ENCODE measurements around the gene LAMA3.
"Not testable (repeated sequence)": the region's sequence is repeated elsewhere in the genome, so short reads cannot be mapped to it uniquely, and the experiment has no call there.

Gene LAMA3

DNA sequence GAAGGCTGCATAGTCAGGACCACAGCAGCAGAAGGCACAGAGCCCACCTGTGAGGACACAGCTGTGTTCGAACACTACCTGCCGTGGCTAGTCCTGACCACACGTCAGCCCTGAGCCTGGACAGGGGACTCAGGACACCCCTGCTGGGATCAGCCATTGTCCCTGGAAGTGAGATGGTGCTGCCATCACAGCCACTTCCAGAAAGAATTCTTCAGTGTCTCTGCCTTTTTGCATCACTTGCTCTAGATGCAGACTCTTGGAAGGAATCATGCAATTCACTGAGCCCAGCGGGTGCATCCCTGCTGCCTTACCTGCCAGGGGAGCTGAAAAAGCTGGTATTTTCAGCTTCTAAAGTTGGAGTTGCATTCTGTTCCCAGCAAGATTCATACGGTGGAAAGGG, 49.3 kb downstream of the LAMA3 start:
- Mint-ChIP-seq H3K4me3 (no peak overlapping the region), H3K4me1 (peaks cover 7% of the 10 kb centered on the region), H3K36me3 (no peaks in the 10 kb centered on the region), H3K9me3 (no peaks in the 10 kb centered on the region), H3K27ac (no peak overlapping the region), H3K27me3 (peaks cover 17% of the 10 kb centered on the region)
- ATAC-seq (ENCODE audit: low read depth), result no peak
- no peak for DNase-seq (ENCODE audit: low spot score in 2 of 2)

GRCh38 chr18:23740105-23740830, 51.0 kb downstream of the LAMA3 start:
- Mint-ChIP-seq H3K4me1 (peaks cover 7% of the 10 kb centered on the region), H3K9me3 (no peaks in the 10 kb centered on the region), H3K4me3 (no peak overlapping the region), H3K36me3 (no peaks in the 10 kb centered on the region), H3K27ac (no peak overlapping the region), H3K27me3 (peaks cover 20% of the 10 kb centered on the region)
- DNase-seq (ENCODE audit: low spot score in 2 of 2) (no peak), ATAC-seq (ENCODE audit: low read depth) (no peak)

DNA sequence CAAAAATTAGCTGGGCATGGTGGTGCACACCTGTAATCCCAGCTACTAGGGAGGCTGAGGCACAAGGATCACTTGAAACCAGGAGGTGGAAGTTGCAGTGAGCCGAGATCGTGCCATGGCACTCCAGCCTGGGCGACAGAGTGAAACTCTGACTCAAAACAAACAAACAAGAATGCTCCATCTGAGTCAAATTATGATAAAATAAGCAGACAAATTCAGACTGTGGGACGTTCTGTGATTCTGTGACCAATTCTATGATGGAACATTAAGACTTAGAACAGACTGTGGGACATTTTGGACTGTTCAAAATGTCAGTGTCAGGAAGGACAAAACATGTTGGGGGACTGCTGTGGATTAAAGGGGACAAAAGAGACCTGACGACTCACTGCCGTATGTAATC, 52.7 kb downstream of the LAMA3 start:
- not testable (repeated sequence) for DNase-seq (ENCODE audit: low spot score in 2 of 2); H3K27ac Mint-ChIP-seq; H3K9me3 Mint-ChIP-seq; H3K36me3 Mint-ChIP-seq; H3K4me1 Mint-ChIP-seq; ATAC-seq (ENCODE audit: low read depth); H3K4me3 Mint-ChIP-seq
- peaks cover 15% of the 10 kb centered on the region for H3K27me3 Mint-ChIP-seq

DNA sequence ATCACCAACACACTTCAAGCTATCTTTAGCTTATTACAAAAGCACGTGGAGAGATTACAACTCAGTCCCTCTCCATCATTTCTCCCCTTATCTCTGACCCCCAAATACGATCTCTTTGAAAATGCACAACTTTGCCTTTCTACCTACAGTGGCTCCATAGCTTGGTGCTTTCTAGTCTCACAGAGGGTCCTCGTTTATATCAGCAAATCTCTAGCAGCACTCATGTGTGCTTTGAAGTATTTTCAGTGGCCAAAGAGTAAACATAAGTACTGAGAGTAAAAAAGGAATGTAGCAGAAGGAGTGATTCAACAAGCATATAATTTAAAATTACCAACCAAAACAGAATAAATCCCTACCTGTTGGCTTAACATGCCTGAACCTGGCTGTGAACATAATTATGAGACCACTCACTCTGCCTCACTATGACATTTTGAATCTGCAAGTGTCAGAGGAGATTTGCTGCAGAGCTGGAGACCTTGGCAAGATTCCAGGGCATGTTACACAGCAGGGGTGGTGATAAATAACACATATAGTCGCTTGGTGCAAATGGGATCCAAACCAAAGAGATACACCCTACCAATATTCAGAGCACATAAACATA, 54.6 kb downstream of the LAMA3 start:
- Mint-ChIP-seq H3K4me3 (no peak overlapping the region), H3K27me3 (peaks cover 13% of the 10 kb centered on the region), H3K9me3 (no peaks in the 10 kb centered on the region), H3K4me1 (no peaks in the 10 kb centered on the region), H3K27ac (no peak overlapping the region), H3K36me3 (no peaks in the 10 kb centered on the region)
- ATAC-seq (ENCODE audit: low read depth) (no peak), DNase-seq (ENCODE audit: low spot score in 2 of 2) (no peak)

GRCh38 chr18:23745366-23745765, 56.1 kb downstream of the LAMA3 start:
- Mint-ChIP-seq H3K27ac (no peak overlapping the region), H3K36me3 (no peaks in the 10 kb centered on the region), H3K4me1 (no peaks in the 10 kb centered on the region), H3K27me3 (peaks cover 12% of the 10 kb centered on the region), H3K9me3 (no peaks in the 10 kb centered on the region), H3K4me3 (no peak overlapping the region)
- DNase-seq (ENCODE audit: low spot score in 2 of 2) (no peak), ATAC-seq (ENCODE audit: low read depth) (no peak)

DNA sequence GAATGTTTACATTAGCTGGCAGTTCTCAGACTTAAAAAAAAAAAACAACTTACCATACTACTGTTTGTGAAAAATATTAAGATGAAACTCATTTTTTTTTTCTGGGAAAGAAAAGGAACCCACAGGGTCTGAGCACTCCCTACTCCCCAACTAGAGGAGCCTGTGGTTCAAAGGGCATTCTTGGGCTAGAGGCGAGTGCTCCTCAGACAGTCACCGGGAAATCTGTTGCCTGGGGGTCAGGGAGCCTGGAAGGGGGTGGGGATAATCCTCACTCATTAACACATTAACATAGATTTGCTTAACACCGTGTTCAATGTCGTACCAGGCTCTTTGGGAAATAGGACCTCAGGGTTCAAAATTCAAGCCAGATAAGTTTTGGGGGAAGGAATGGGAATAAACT, 57.6 kb downstream of the LAMA3 start:
- DNase-seq (ENCODE audit: low spot score in 2 of 2) (no peak), ATAC-seq (ENCODE audit: low read depth) (no peak)
- Mint-ChIP-seq H3K36me3 (no peaks in the 10 kb centered on the region), H3K4me3 (no peak overlapping the region), H3K27me3 (peaks cover 13% of the 10 kb centered on the region), H3K9me3 (no peaks in the 10 kb centered on the region), H3K27ac (no peak overlapping the region), H3K4me1 (no peaks in the 10 kb centered on the region)

- H3K4me3 Mint-ChIP-seq, result no peak overlapping the region
- no peak for ATAC-seq (ENCODE audit: low read depth)
- H3K27me3 Mint-ChIP-seq, result peaks cover 14% of the 10 kb centered on the region
- H3K27ac Mint-ChIP-seq, result no peak overlapping the region
- H3K4me1 Mint-ChIP-seq, result no peaks in the 10 kb centered on the region
- DNase-seq (ENCODE audit: low spot score in 2 of 2), result no peak
- no peaks in the 10 kb centered on the region for H3K9me3 Mint-ChIP-seq
- no peaks in the 10 kb centered on the region for H3K36me3 Mint-ChIP-seq
These were observed 63.1 kb downstream of the LAMA3 start for GRCh38 chr18:23752363-23752762.

- DNase-seq (ENCODE audit: low spot score in 2 of 2), result no peak
- Mint-ChIP-seq H3K27ac (no peak overlapping the region), H3K4me1 (no peaks in the 10 kb centered on the region), H3K27me3 (peaks cover 13% of the 10 kb centered on the region), H3K4me3 (no peak overlapping the region), H3K9me3 (no peaks in the 10 kb centered on the region), H3K36me3 (no peaks in the 10 kb centered on the region)
- no peak for ATAC-seq (ENCODE audit: low read depth)
These were observed 63.5 kb downstream of the LAMA3 start for GRCh38 chr18:23752796-23753195.

DNA sequence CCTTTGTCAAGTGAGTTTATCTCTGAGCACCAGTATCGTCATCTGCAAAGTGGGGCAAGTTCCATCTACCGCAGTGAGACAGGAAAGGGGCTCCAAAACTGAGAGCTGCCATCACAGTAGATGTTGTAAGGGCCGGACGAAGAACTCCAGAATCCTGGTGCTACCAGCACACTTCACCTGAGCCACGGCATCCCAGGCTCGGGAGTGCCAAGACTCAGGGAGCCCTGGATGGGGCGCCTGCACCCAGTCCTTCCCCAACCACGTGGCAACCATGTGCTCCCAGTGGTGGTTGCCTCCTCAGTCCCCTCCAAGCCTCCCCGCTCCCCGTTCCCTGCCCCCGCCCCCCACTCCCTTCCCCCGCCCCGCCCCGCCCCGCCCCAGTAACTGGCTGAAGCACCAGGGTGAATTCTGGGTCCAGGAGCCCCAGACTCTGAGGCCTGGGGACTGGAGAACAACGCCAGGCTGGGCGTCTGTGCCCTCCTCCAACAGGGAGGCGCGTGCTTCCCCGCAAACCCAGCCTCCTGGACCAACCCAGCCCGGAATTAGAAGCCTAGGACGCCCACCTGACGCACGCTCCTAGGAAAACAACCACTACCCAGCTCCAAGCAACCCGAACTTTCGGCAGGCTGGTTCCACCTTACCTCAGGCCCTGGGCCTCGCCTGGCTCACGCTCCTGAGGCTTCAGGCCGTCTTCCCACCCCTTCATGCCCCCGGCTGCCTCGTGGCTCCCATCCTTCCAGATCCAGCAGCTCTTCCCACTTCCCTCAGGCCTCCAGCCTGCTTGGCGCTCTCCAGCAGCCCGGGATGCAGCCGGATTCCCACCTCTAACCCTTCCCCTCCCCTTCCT, 67.6 kb downstream of the LAMA3 start:
- H3K4me3 Mint-ChIP-seq, result no peak overlapping the region
- peaks cover 10% of the 10 kb centered on the region for H3K27me3 Mint-ChIP-seq
- H3K36me3 Mint-ChIP-seq, result no peaks in the 10 kb centered on the region
- no peak overlapping the region for H3K27ac Mint-ChIP-seq
- no peak for DNase-seq (ENCODE audit: low spot score in 2 of 2)
- H3K4me1 Mint-ChIP-seq, result no peaks in the 10 kb centered on the region
- ATAC-seq (ENCODE audit: low read depth), result no peak
- no peaks in the 10 kb centered on the region for H3K9me3 Mint-ChIP-seq

GRCh38 chr18:23757437-23757733, 68.1 kb downstream of the LAMA3 start:
- no peak overlapping the region for H3K27ac Mint-ChIP-seq
- no peaks in the 10 kb centered on the region for H3K9me3 Mint-ChIP-seq
- DNase-seq (ENCODE audit: low spot score in 2 of 2) (no peak), ATAC-seq (ENCODE audit: low read depth) (no peak)
- H3K36me3 Mint-ChIP-seq, result no peaks in the 10 kb centered on the region
- peaks cover 10% of the 10 kb centered on the region for H3K27me3 Mint-ChIP-seq
- no peaks in the 10 kb centered on the region for H3K4me1 Mint-ChIP-seq
- no peak overlapping the region for H3K4me3 Mint-ChIP-seq

DNA sequence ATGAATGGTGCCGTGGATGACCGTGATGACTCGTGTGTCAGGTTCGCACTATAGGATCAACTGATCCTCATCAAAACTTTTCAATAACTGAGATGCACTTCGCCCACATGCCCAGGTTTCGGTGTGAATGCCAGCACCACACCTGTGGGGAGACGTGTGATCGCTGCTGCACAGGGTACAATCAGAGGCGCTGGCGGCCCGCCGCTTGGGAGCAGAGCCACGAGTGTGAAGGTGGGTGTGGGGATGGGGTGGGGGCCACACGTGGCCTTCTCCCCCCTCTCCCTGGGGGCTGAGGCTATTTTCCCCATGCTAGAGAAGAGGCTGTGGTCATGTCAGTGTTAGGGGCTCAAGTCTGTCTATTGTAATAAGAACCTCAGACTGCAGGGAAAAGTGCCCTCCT, 69.0 kb downstream of the LAMA3 start:
- Mint-ChIP-seq H3K4me1 (no peaks in the 10 kb centered on the region), H3K27ac (no peak overlapping the region), H3K4me3 (no peak overlapping the region), H3K9me3 (no peaks in the 10 kb centered on the region), H3K27me3 (peaks cover 10% of the 10 kb centered on the region), H3K36me3 (no peaks in the 10 kb centered on the region)
- no peak for ATAC-seq (ENCODE audit: low read depth)
- no peak for DNase-seq (ENCODE audit: low spot score in 2 of 2)

DNA sequence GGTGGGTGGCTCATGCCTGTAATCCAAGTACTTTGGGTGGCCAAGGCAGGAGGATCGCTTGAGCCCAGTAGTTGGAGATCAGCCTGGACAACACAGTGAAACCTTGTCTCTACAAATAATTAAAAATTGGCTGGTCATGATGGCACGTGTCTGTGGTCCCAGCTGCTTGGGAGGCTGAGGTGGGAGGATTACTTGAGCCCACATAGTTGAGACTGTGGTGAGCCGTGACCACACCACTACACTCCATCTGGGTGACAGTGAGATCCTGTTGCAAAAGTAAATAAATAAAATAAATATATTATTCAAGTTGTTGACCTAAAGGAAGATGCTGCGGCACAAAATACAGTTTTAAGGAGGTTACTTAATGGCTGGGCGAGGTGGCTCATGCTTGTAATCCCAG, 72.7 kb downstream of the LAMA3 start:
- Mint-ChIP-seq H3K4me1 (no peaks in the 10 kb centered on the region), H3K27me3 (peaks cover 8% of the 10 kb centered on the region), H3K36me3 (peaks cover 3% of the 10 kb centered on the region), H3K27ac (no peak overlapping the region), H3K9me3 (no peaks in the 10 kb centered on the region), H3K4me3 (no peak overlapping the region)
- DNase-seq (ENCODE audit: low spot score in 2 of 2) (no peak), ATAC-seq (ENCODE audit: low read depth) (no peak)

DNA sequence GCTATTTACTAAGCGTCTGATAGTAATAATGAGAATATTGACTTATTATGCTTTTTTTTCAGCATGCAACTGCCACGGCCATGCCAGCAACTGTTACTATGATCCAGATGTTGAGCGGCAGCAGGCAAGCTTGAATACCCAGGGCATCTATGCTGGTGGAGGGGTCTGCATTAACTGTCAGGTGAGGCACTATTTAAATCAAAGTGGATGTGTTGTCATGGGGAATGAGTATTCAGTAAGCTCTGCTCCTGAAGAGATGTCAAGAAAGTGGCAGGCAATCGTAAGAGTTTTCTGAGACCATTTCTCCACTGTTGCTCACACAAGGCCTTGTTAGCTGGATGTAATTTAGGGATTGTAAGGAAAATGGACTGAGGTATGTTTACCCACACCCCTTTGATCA, 74.1 kb downstream of the LAMA3 start:
- ATAC-seq (ENCODE audit: low read depth) (no peak), DNase-seq (ENCODE audit: low spot score in 2 of 2) (no peak)
- Mint-ChIP-seq H3K4me1 (no peaks in the 10 kb centered on the region), H3K27me3 (peaks cover 4% of the 10 kb centered on the region), H3K4me3 (no peak overlapping the region), H3K9me3 (no peaks in the 10 kb centered on the region), H3K27ac (no peak overlapping the region), H3K36me3 (peaks cover 4% of the 10 kb centered on the region)

DNA sequence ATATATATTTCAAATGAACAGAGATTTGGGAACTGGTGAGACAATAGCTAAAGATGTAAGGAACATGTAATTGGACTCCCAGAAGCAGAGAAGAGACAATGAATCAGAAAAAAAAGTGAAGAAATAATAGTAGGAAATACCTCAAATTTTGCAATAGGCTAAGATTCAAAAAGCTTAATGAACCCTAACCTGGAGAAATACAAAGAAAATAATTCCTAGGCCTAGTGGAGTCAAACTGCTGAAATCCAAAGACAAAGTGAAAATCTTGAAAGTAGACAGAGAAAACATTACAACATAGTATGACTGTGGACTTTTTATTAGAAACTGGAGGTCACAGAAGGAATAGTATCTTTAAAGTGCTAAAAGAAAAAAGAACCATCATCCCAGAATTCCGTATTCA, 76.7 kb downstream of the LAMA3 start:
- H3K36me3 Mint-ChIP-seq, result peaks cover 4% of the 10 kb centered on the region
- peaks cover 6% of the 10 kb centered on the region for H3K9me3 Mint-ChIP-seq
- DNase-seq (ENCODE audit: low spot score in 2 of 2), result no peak
- ATAC-seq (ENCODE audit: low read depth), result no peak
- H3K4me3 Mint-ChIP-seq, result no peak overlapping the region
- peaks cover 7% of the 10 kb centered on the region for H3K27me3 Mint-ChIP-seq
- H3K4me1 Mint-ChIP-seq, result no peaks in the 10 kb centered on the region
- H3K27ac Mint-ChIP-seq, result no peak overlapping the region
